ENCODE measurements around the gene FGF22. TPM values are rescaled to one million over a fixed set of nuclear protein-coding genes. Genes with fewer than 3 reads are reported as not detected.

Gene FGF22
- total and polyA plus RNA-seq, 2 experiments from 2014 or later, result 0.70 TPM; not detected in 1

GRCh38 chr19:608155-609003 is 31.3 kb upstream of the FGF22 start:
- H3K27me3 ChIP-seq, result no peaks in the 10 kb centered on the region
- DNase-seq (ENCODE audit: low spot score), result no peak
- H3K4me3 ChIP-seq, result no peak overlapping the region
- H3K9me3 ChIP-seq (ENCODE audit: low read depth), result no peaks in the 10 kb centered on the region
- H3K9me2 ChIP-seq (replicated peaks; ENCODE audit: insufficient read depth), result no peaks in the 10 kb centered on the region
- H4K20me1 ChIP-seq (ENCODE audit: insufficient read depth, poor library complexity, severe bottlenecking), result no peaks in the 10 kb centered on the region
- no peak overlapping the region for H3K27ac ChIP-seq
- no peaks in the 10 kb centered on the region for H3K36me3 ChIP-seq (replicated peaks; ENCODE audit: insufficient read depth, low read depth)
- H3K4me1 ChIP-seq (ENCODE audit: insufficient read depth), result no peaks in the 10 kb centered on the region
- TF ChIP-seq CTCF (IDR thresholded peaks at IDR 0.05; ENCODE audit: poor library complexity) (no peak), EZH2phosphoT487 (IDR thresholded peaks at IDR 0.05; ENCODE audit: low read depth, severe bottlenecking, unreplicated experiment) (no peak), EZH2 (IDR thresholded peaks at IDR 0.05; ENCODE audit: borderline replicate concordance) (no peak)
- 86% methylated on average over 16 of the region's 30 CpGs for WGBS (ENCODE audit: low lambda C conversion rate, missing lambda C conversion rate)
- no peak overlapping the region for H3K4me2 ChIP-seq
- no peaks in the 10 kb centered on the region for H3K79me2 ChIP-seq
- no peak overlapping the region for H2AFZ ChIP-seq

DNA sequence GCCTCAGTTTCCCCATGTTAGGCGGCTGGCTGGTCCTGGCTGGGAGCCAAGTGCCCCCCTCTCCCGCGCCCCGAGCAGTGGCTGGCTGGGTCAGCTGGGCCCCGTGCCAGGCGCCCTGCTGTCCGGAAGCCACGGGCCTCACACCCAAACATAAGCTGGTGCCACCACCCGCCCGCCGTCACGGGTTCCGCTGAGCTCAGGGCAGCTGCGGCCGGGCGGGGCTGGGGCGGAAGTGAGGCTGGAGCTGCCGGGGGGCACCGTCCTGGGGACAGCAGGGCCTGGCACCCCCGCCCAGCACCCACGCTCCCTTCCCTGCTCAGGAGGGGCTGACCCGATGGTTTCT is 30.7 kb upstream of the FGF22 start:
- Histone ChIP-seq H3K4me1 (ENCODE audit: insufficient read depth) (no peaks in the 10 kb centered on the region), H3K4me3 (no peak overlapping the region), H3K79me2 (no peaks in the 10 kb centered on the region), H3K27ac (no peak overlapping the region), H3K4me2 (no peak overlapping the region), H3K36me3 (replicated peaks; ENCODE audit: insufficient read depth, low read depth) (no peaks in the 10 kb centered on the region), H3K27me3 (no peaks in the 10 kb centered on the region), H2AFZ (no peak overlapping the region), H3K9me2 (replicated peaks; ENCODE audit: insufficient read depth) (no peaks in the 10 kb centered on the region), H3K9me3 (ENCODE audit: low read depth) (no peaks in the 10 kb centered on the region), H4K20me1 (ENCODE audit: insufficient read depth, poor library complexity, severe bottlenecking) (no peaks in the 10 kb centered on the region)
- DNase-seq (ENCODE audit: low spot score), result no peak
- TF ChIP-seq EZH2phosphoT487 (IDR thresholded peaks at IDR 0.05; ENCODE audit: low read depth, severe bottlenecking, unreplicated experiment), result no peak
- no peak for TF ChIP-seq EZH2 (IDR thresholded peaks at IDR 0.05; ENCODE audit: borderline replicate concordance)
- TF ChIP-seq CTCF (IDR thresholded peaks at IDR 0.05; ENCODE audit: poor library complexity), result no peak
- 92% methylated on average over 19 of the region's 22 CpGs for WGBS (ENCODE audit: low lambda C conversion rate, missing lambda C conversion rate)

GRCh38 chr19:610071-610800 is 29.4 kb upstream of the FGF22 start:
- no peaks in the 10 kb centered on the region for H3K36me3 ChIP-seq (replicated peaks; ENCODE audit: insufficient read depth, low read depth)
- H2AFZ ChIP-seq, result no peak overlapping the region
- DNase-seq (ENCODE audit: low spot score), result no peak
- no peak overlapping the region for H3K27ac ChIP-seq
- no peak overlapping the region for H3K4me2 ChIP-seq
- WGBS (ENCODE audit: low lambda C conversion rate, missing lambda C conversion rate), result 81% methylated on average over 18 of the region's 38 CpGs
- TF ChIP-seq CTCF (IDR thresholded peaks at IDR 0.05; ENCODE audit: poor library complexity) (no peak), EZH2phosphoT487 (IDR thresholded peaks at IDR 0.05; ENCODE audit: low read depth, severe bottlenecking, unreplicated experiment) (no peak), EZH2 (IDR thresholded peaks at IDR 0.05; ENCODE audit: borderline replicate concordance) (no peak)
- H3K79me2 ChIP-seq, result no peaks in the 10 kb centered on the region
- no peaks in the 10 kb centered on the region for H3K9me3 ChIP-seq (ENCODE audit: low read depth)
- no peaks in the 10 kb centered on the region for H3K4me1 ChIP-seq (ENCODE audit: insufficient read depth)
- H4K20me1 ChIP-seq (ENCODE audit: insufficient read depth, poor library complexity, severe bottlenecking), result no peaks in the 10 kb centered on the region
- no peaks in the 10 kb centered on the region for H3K9me2 ChIP-seq (replicated peaks; ENCODE audit: insufficient read depth)
- H3K4me3 ChIP-seq, result no peak overlapping the region
- H3K27me3 ChIP-seq, result no peaks in the 10 kb centered on the region
